SH-SY5Y (cell line): ENCODE measurements around the gene AGTRAP.

Experiments used
- GATA2 ChIP-seq: IDR thresholded peaks from 2 replicates; pipeline ENCODE4 v1.6.1; 2011; ENCODE audit warnings: mild to moderate bottlenecking, low read depth, low read length
- GATA3 ChIP-seq: IDR thresholded peaks from 2 replicates; pipeline ENCODE4 v1.6.1; 2011; ENCODE audit warnings: low read depth, mild to moderate bottlenecking, low read length, moderate library complexity

DNA sequence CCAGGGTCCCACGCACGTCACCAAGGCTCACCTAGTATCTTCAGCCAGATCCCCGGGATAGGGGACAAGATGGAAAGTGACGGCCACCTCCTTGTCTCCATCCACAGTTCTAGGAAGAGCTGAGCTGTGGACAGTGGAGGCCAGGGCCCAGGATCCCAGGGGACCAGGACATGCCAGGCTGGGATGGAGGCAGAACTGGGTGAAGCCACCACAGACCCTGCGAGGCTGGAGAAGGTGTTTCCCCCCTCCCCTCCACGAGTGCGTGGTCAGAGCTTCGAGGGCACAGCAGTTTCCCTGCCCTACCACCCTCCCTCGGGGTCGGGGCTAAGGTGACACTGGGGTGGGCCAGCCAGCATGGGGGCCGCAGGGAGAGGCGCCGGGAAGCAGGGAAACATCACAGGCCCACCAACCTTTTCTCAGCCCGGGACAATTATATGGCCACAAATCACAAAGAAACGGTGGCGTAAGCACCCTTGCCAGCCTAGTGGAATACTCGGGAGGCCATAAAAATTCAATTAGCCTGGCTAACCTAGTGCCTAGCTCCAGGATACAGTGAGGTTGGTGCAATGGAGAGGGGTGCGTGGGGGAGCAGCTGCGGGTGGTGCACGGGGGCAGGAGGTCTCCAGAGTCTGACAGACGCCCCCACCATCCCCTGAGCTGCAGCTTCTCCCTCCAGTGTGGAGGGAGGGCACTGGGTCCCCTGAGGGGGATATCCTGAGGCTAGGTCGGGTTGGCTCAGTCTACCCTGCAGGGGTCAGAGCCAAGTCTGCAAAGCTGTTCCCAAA lies 31.1 kb upstream of the AGTRAP start:
- TF ChIP-seq GATA2 (no peak), GATA3 (no peak)
